ENCODE measurements around the gene SPATA46. TPM values are rescaled to one million over a fixed set of nuclear protein-coding genes. Genes with fewer than 3 reads are reported as not detected.

SPATA46 gene
- total and polyA plus RNA-seq, 9 of the 15 experiments (the other 6 are each of a cell fraction or from before 2014, with no cell fraction given) = 0.04 to 0.11 TPM; not detected in 7

- no peak for TF ChIP-seq U2AF1 (optimal IDR thresholded peaks at IDR 0.05; ENCODE audit: low read depth, low read length)
- no peak for TF ChIP-seq SREBF2 (CRISPR knock-in tag; IDR thresholded peaks at IDR 0.05)
- TF ChIP-seq TAF1 (IDR thresholded peaks at IDR 0.05; ENCODE audit: control insufficient read depth, extremely low read depth, insufficient read depth, low read length, severe bottlenecking) = no peak
- no peak for TF ChIP-seq MCM2 (IDR thresholded peaks at IDR 0.05; ENCODE audit: low read depth)
- TF ChIP-seq NBN (IDR thresholded peaks at IDR 0.05; ENCODE audit: low read depth) = 0 out of 2 replicates have a peak, but pooled peaks have one; percentile 22
- TF ChIP-seq SUPT5H (IDR thresholded peaks at IDR 0.05) = no peak
- TF ChIP-seq ZNF224 (CRISPR knock-in tag; IDR thresholded peaks at IDR 0.05) = no peak
- no peak for TF ChIP-seq SAFB2 (IDR thresholded peaks at IDR 0.05; ENCODE audit: borderline replicate concordance, low read depth, low read length, severe bottlenecking)
- TF ChIP-seq, protein P1, sequence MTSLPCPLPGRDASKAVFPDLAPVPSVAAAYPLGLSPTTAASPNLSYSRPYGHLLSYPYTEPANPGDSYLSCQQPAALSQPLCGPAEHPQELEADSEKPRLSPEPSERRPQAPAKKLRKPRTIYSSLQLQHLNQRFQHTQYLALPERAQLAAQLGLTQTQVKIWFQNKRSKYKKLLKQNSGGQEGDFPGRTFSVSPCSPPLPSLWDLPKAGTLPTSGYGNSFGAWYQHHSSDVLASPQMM (CRISPR knock-in tag; IDR thresholded peaks at IDR 0.05) = no peak
- no peak for TF ChIP-seq MTA1 (IDR thresholded peaks at IDR 0.05; ENCODE audit: borderline replicate concordance)
- TF ChIP-seq FOXM1 (IDR thresholded peaks at IDR 0.05; ENCODE audit: low read depth) = peak; percentile 29; the same call in 1 of the 2 replicates
- TF ChIP-seq FOXM1 (CRISPR knock-in tag; IDR thresholded peaks at IDR 0.05; ENCODE audit: low read depth) = no peak
- no peak for TF ChIP-seq GTF2F1 (IDR thresholded peaks at IDR 0.05; ENCODE audit: low read depth, low read length)
- TF ChIP-seq RNF219 (CRISPR knock-in tag; IDR thresholded peaks at IDR 0.05) = no peak
Observed at GRCh38 chr1:162397039-162397448, 20.4 kb upstream of the SPATA46 start (continued).
